ENCODE measurements around the gene ATF6. TPM values are rescaled to one million over a fixed set of nuclear protein-coding genes. Genes with fewer than 3 reads are reported as not detected.

The ATF6 gene
- total and polyA plus RNA-seq, 2 of the 8 experiments (the other 6 are each of a cell fraction or from before 2014, with no cell fraction given) = 4.6 to 10.0 TPM

DNA sequence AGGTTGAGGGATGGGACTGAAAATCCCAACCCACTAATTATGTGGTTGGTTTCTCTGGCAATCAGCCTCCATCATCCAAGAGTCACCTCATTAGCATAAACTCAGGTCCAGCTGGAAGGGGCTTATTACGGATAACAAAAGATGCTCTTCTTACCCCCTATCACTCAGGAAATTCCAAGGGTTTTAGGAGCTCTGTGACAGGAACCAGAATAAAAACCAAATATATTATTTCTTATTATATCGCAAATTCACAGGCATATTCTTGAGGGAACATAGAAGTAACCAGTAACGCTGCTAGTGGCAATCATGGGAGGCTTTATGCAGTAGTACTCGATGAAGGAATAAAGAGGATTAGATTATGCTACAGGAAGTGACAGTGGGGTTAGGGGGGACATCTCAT, 59.7 kb downstream of the ATF6 start:
- no peak overlapping the region for H2AK5ac ChIP-seq (ENCODE audit: low read depth, low read length)
- no peaks in the 10 kb centered on the region for H3K79me2 ChIP-seq (ENCODE audit: control insufficient read depth in 1 of 2, insufficient read depth in 2 of 2, low read length in 2 of 2)
- no peaks in the 10 kb centered on the region for H3K23me2 ChIP-seq (ENCODE audit: low read depth, low read length)
- no peak overlapping the region for H2AFZ ChIP-seq (ENCODE audit: low read length)
- H3K9ac ChIP-seq (replicated peaks in 1 of 4; ENCODE audit: extremely low read depth in 1 of 4, low read depth in 3 of 4, low read length in 3 of 4) = no peak overlapping the region
- no peaks in the 10 kb centered on the region for H3K27me3 ChIP-seq (replicated peaks in 1 of 4; ENCODE audit: control insufficient read depth in 3 of 4, extremely low read depth in 1 of 4, insufficient read depth in 3 of 4, low read length in 3 of 4)
- FAIRE-seq (no peak), DNase-seq (ENCODE audit: low read depth in 1 of 2, low spot score in 2 of 2) (no peak)
- H3K14ac ChIP-seq (ENCODE audit: insufficient read length) = no peak overlapping the region
- H2BK20ac ChIP-seq (ENCODE audit: low read length) = no peak overlapping the region
- peaks cover 0 to 6% (median under 1%) of the 10 kb centered on the region in 4 experiments; a peak in 2 of 7 replicates for H3K4me1 ChIP-seq (replicated peaks in 1 of 4; ENCODE audit: control insufficient read depth in 3 of 4, insufficient read depth in 4 of 4, low read length in 3 of 4)
- H2BK12ac ChIP-seq (ENCODE audit: low read depth, low read length) = no peak overlapping the region
- ChIA-PET CTCF (ENCODE audit: partially characterized antibody) (interaction anchor here (0.9 to 1.4 kb wide), 3 partner anchors 33 to 211 kb away, joined by 3 to 5 read pairs (median 3); no protein-coding TSS in a partner anchor), POLR2A (ENCODE audit: partially characterized antibody) (interaction anchor here (0.7 kb wide), 1 partner anchor 34 kb away, joined by 3 read pairs; no protein-coding TSS in a partner anchor)
- no peaks in the 10 kb centered on the region for H4K20me1 ChIP-seq (replicated peaks in 1 of 2; ENCODE audit: control insufficient read depth in 1 of 2, insufficient read depth in 2 of 2, low read length in 2 of 2)
- no peak overlapping the region for H3K23ac ChIP-seq (ENCODE audit: insufficient read length)
- H3K4ac ChIP-seq (replicated peaks; ENCODE audit: insufficient read length, low read depth, low read length) = no peak overlapping the region
- H2BK120ac ChIP-seq (replicated peaks; ENCODE audit: low read depth, low read length) = no peak overlapping the region
- no peak overlapping the region for H4K8ac ChIP-seq (ENCODE audit: extremely low read depth, insufficient read depth, low read length)
- no peak overlapping the region for H3K56ac ChIP-seq (replicated peaks; ENCODE audit: insufficient read length, low read depth, low read length)
- no peak overlapping the region for H2BK5ac ChIP-seq (ENCODE audit: low read depth, low read length)
- no peak overlapping the region for H4K91ac ChIP-seq (replicated peaks; ENCODE audit: insufficient read length, low read length)
- H3K79me1 ChIP-seq (ENCODE audit: low read depth, low read length) = no peaks in the 10 kb centered on the region
- H3K18ac ChIP-seq (ENCODE audit: extremely low read depth, low read length) = no peak overlapping the region
- 92% methylated on average over 4 of the region's 4 CpGs; no CpG with 5 or more reads in 1 of the 2 experiments for WGBS, 2 experiments (ENCODE audit: extremely low coverage in 1 of 2, insufficient coverage in 1 of 2, insufficient read length in 1 of 2, insufficient replicate concordance in 2 of 2, low coverage in 1 of 2, low lambda C conversion rate in 2 of 2, missing lambda C conversion rate in 1 of 2)
- no peak overlapping the region for H3K4me2 ChIP-seq (ENCODE audit: insufficient read depth in 1 of 2, low read depth in 2 of 2, low read length in 2 of 2)
- no peak overlapping the region for H3K4me3 ChIP-seq (ENCODE audit: extremely low read depth in 1 of 4, insufficient read depth in 2 of 4, low read depth in 3 of 4, low read length in 4 of 4)
- H3K36me3 ChIP-seq (ENCODE audit: control insufficient read depth in 2 of 4, insufficient read depth in 4 of 4, low read length in 3 of 4) = no peaks in the 10 kb centered on the region
- H4K5ac ChIP-seq (ENCODE audit: insufficient read length, low read depth, low read length) = no peak overlapping the region
- no peak overlapping the region for H3K27ac ChIP-seq (ENCODE audit: low read depth, low read length)
- no peaks in the 10 kb centered on the region for H3K9me3 ChIP-seq (ENCODE audit: insufficient read depth in 2 of 2, low read depth in 1 of 2, low read length in 1 of 2)
- no peak overlapping the region for H2BK15ac ChIP-seq (ENCODE audit: low read length)
- no peak for TF ChIP-seq HDAC6 (IDR thresholded peaks at IDR 0.05; ENCODE audit: low read depth, low read length)
- TF ChIP-seq, protein P1, sequence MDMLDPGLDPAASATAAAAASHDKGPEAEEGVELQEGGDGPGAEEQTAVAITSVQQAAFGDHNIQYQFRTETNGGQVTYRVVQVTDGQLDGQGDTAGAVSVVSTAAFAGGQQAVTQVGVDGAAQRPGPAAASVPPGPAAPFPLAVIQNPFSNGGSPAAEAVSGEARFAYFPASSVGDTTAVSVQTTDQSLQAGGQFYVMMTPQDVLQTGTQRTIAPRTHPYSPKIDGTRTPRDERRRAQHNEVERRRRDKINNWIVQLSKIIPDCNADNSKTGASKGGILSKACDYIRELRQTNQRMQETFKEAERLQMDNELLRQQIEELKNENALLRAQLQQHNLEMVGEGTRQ (IDR thresholded peaks at IDR 0.05; ENCODE audit: low read length) = no peak
- no peak for TF ChIP-seq GABPA (IDR thresholded peaks at IDR 0.05; ENCODE audit: borderline replicate concordance, insufficient read depth, low read length)
- no peak for TF ChIP-seq CHD2 (IDR thresholded peaks at IDR 0.05; ENCODE audit: low read length)
- TF ChIP-seq RXRA (IDR thresholded peaks at IDR 0.05; ENCODE audit: insufficient read depth, low read depth, low read length) = no peak
- no peak for TF ChIP-seq CHD1 (IDR thresholded peaks at IDR 0.05; ENCODE audit: low read depth, low read length)
- TF ChIP-seq CTCF (IDR thresholded peaks at IDR 0.05; ENCODE audit: control extremely low read depth in 1 of 3, insufficient read depth in 1 of 3, low read depth in 1 of 3, low read length in 3 of 3) = no peak
- TF ChIP-seq CBX5 (IDR thresholded peaks at IDR 0.05; ENCODE audit: low read depth, low read length) = no peak
- no peak for TF ChIP-seq HDAC2 (IDR thresholded peaks at IDR 0.05; ENCODE audit: borderline replicate concordance in 1 of 2, low read depth in 2 of 2, low read length in 2 of 2)
- no peak for TF ChIP-seq JUND (IDR thresholded peaks at IDR 0.05; ENCODE audit: low read length)

All from H1 (cell line).